K562 (cell line): ENCODE results near the gene PIK3R5. TPM values are rescaled to one million over a fixed set of nuclear protein-coding genes. Genes with fewer than 3 reads are reported as not detected.
A peak's percentile ranks its signal among the peaks of the same experiment; 100 is the strongest.

Source experiments
- ATAC-seq: fragments of 200-7000 bp; cut with Tn5 transposase; 3 replicates; pipeline ENCODE4 v1.9.1; 2020; ENCODE audit warnings: moderate library complexity
- BruUV-seq: library from RNA; stranded (reverse); fragments of 400-500 nt; replicated peaks from 2 replicates; lab custom pipeline; 2021; lab: Mats Ljungman, UMichigan
- CTCF ChIA-PET: fragments of 300-600 bp; formaldehyde crosslinking; extraction: SDS; loops from one replicate; lab custom pipeline; 2021; ENCODE audit warnings: low intra/inter-chr PET ratio; lab: Yijun Ruan, JAX
- POLR2A ChIA-PET: fragments of 300-600, 350-650 bp; sonication (Branson Sonifier 250); formaldehyde crosslinking; extraction: SDS; loops from one replicate; lab custom pipeline; 2021; ENCODE audit warnings: antibody characterized with exemption, inconsistent platforms; lab: Yijun Ruan, JAX
- DNase-seq, 4 experiments: peaks; one replicate each; pipeline versions ENCODE4 v3.0.0 to v3.0.0-alpha.2; 2011 to 2018; ENCODE audit warnings: low spot score in 3 of 4, mixed read lengths in 3 of 4; ENCODE audit errors: extremely low read depth in 1 of 4
- FAIRE-seq: peaks from 2 replicates; lab custom pipeline; 2011; peaks lifted over from hg19 to GRCh38; lab: Jason Lieb, UNC
- H2AFZ ChIP-seq: 2 replicates; pipeline ENCODE4 v1.6.0; 2011; ENCODE audit warnings: low read depth, low read length, control low read depth, inconsistent platforms
- H3K27ac ChIP-seq: fragments of 200-600 bp; 3 replicates; pipeline ENCODE4 v1.8.0; 2011; ENCODE audit warnings: low read depth, mild to moderate bottlenecking, control low read depth, inconsistent platforms, low read length, moderate library complexity, mixed read lengths; ENCODE audit errors: extremely low read depth
- H3K27me3 ChIP-seq, 2 experiments: fragments of 300-600 bp in 1 of 2; 2 replicates in 1 of 2; 3 replicates in 1 of 2; pipeline versions ENCODE4 v1.6.0 to v1.8.0; 2011; ENCODE audit warnings: inconsistent platforms in 2 of 2, low read length in 2 of 2, mild to moderate bottlenecking in 1 of 2, mixed read lengths in 1 of 2, moderate library complexity in 1 of 2; ENCODE audit not compliant: control insufficient read depth in 2 of 2, insufficient read depth in 2 of 2
- H3K36me3 ChIP-seq: fragments of 300-600 bp; 3 replicates; pipeline ENCODE4 v1.8.0; 2011; ENCODE audit warnings: mild to moderate bottlenecking, low read length, inconsistent platforms; ENCODE audit not compliant: control insufficient read depth, insufficient read depth
- H3K4me1 ChIP-seq, 2 experiments: fragments of 200-600 bp in 1 of 2; replicated peaks in 1 of 2; 2 replicates in 1 of 2; 3 replicates in 1 of 2; pipeline versions ENCODE4 v1.5.1 to v1.8.0; 2011; ENCODE audit warnings: inconsistent platforms in 2 of 2, low read length in 2 of 2, mild to moderate bottlenecking in 1 of 2, mixed read lengths in 1 of 2, moderate library complexity in 1 of 2; ENCODE audit not compliant: control insufficient read depth in 2 of 2, insufficient read depth in 2 of 2
- H3K4me2 ChIP-seq: 2 replicates; pipeline ENCODE4 v1.6.1; 2011; ENCODE audit warnings: low read length, control low read depth, inconsistent platforms, mixed read lengths; ENCODE audit not compliant: insufficient read depth
- H3K4me3 ChIP-seq: fragments of 200-600 bp; sonication (generic), shearing (Covaris generic); 2 replicates; pipeline ENCODE4 v1.5.1; 2016; ENCODE audit warnings: control low read depth, inconsistent platforms
- H3K79me2 ChIP-seq: fragments of 200-600 bp; 3 replicates; pipeline ENCODE4 v1.8.0; 2011; ENCODE audit warnings: low read length, inconsistent platforms; ENCODE audit not compliant: control insufficient read depth, insufficient read depth
- H3K9ac ChIP-seq, 2 experiments: 2 replicates each; pipeline versions ENCODE4 v1.6.0 to v1.6.1; 2011; ENCODE audit warnings: low read depth in 2 of 2, low read length in 2 of 2, control low read depth in 1 of 2, inconsistent platforms in 1 of 2, mild to moderate bottlenecking in 1 of 2, mixed read lengths in 1 of 2; ENCODE audit not compliant: insufficient read depth in 1 of 2
- H3K9me1 ChIP-seq: one replicate; pipeline ENCODE4 v1.6.0; 2011; ENCODE audit warnings: inconsistent platforms, mild to moderate bottlenecking, low read length, moderate library complexity; ENCODE audit not compliant: control insufficient read depth, insufficient read depth
- H3K9me3 ChIP-seq: replicated peaks from 2 replicates; pipeline ENCODE4 v1.5.1; 2011; ENCODE audit warnings: low read depth, low read length, inconsistent platforms; ENCODE audit not compliant: control insufficient read depth, insufficient read depth
- H4K20me1 ChIP-seq: replicated peaks from 2 replicates; pipeline ENCODE4 v1.6.1; 2011; ENCODE audit warnings: low read length, inconsistent platforms, mixed read lengths; ENCODE audit not compliant: control insufficient read depth, insufficient read depth
- ESRRA ChIP-seq: fragments of 450-650 bp; IDR thresholded peaks from 2 replicates; pipeline ENCODE4 v1.6.1; 2014; ENCODE audit warnings: low read depth, mild to moderate bottlenecking, moderate library complexity, borderline replicate concordance
- POU5F1 ChIP-seq: fragments of 150-350 bp; IDR thresholded peaks from 2 replicates; pipeline ENCODE4 v1.6.1; 2014; ENCODE audit warnings: borderline replicate concordance, low read length, low read depth, mild to moderate bottlenecking; ENCODE audit not compliant: partially characterized antibody
- RBM25 ChIP-seq: fragments of 200-400 bp; formaldehyde crosslinking; IDR thresholded peaks from 2 replicates; pipeline ENCODE4 v1.6.1; 2018; ENCODE audit warnings: low read length, low read depth, moderate library complexity; ENCODE audit not compliant: severe bottlenecking
- WGBS: fragments of 100-300 bp; shearing (Covaris generic); methylation state at CpG from one replicate; pipeline ENCODE4 v1.1.6; 2016; ENCODE audit warnings: low coverage, mixed read lengths; ENCODE audit not compliant: insufficient coverage; ENCODE audit errors: missing lambda C conversion rate; 5-methylcytosine and 5-hydroxymethylcytosine counted together
- in situ Hi-C: fragments of 300-500 bp; cut with MboI; formaldehyde crosslinking; loops from 4 replicates; pipeline ENCODE4 v1.15.0; 2018; ENCODE audit warnings: inconsistent platforms, mixed read lengths
- intact Hi-C: fragments of 100-400 bp; cut with micrococcal nuclease; formaldehyde crosslinking; loops from 2 replicates; pipeline ENCODE4 v1.14.2; 2022
- polyA plus RNA-seq, 8 experiments: library from polyadenylated mRNA; depleted of rRNA in 4 of 8; stranded (reverse) in 5 of 8; unstranded in 3 of 8; fragments of >200 nt; fragmentation: Nextera tagmentation in 2 of 8; fragmentation: Illumina TruSeq in 1 of 8; extraction: Ambion mirVana in 2 of 8; extraction: Trizol in 1 of 8; gene quantifications; 2 replicates each; pipeline versions ENCODE4 v1.2.1 to v1.2.3, GENCODE V29; 2011 to 2014; ENCODE audit warnings: inconsistent platforms in 1 of 8, missing spikeins in 1 of 8
- total RNA-seq, 7 experiments: library from RNA; depleted of rRNA in 6 of 7; stranded (reverse); fragments of >200 nt in 6 of 7; fragmentation: Illumina TruSeq in 2 of 7; extraction: Trizol in 2 of 7; gene quantifications; 2 replicates each; pipeline versions ENCODE4 v1.2.1 to v1.2.3, GENCODE V29; 2011 to 2021; ENCODE audit warnings: low replicate concordance in 1 of 7
- TF ChIP-seq, protein P1 (sequence below): fragments of 200-600 bp; sonication (generic); IDR thresholded peaks from one replicate; pipeline ENCODE4 v1.6.1; 2012; ENCODE audit warnings: mild to moderate bottlenecking, low read depth, low read length, inconsistent platforms

Gene PIK3R5
- total and polyA plus RNA-seq, 9 of the 15 experiments (the other 6 are each of a cell fraction or from before 2014, with no cell fraction given) = 0.01 to 0.38 TPM; not detected in 7

- Histone ChIP-seq H3K9me1 (no peaks in the 10 kb centered on the region), H3K79me2 (no peaks in the 10 kb centered on the region), H3K27me3 (peaks cover 0 to 8% of the 10 kb centered on the region in 2 experiments; a peak in 2 of 5 replicates), H4K20me1 (no peaks in the 10 kb centered on the region), H3K4me1 (peaks cover 0 to 14% of the 10 kb centered on the region in 2 experiments; a peak in 2 of 5 replicates), H2AFZ (no peak overlapping the region), H3K4me3 (no peak overlapping the region), H3K9me3 (no peaks in the 10 kb centered on the region), H3K27ac (no peak overlapping the region), H3K9ac (no peak overlapping the region), H3K36me3 (no peaks in the 10 kb centered on the region), H3K4me2 (no peak overlapping the region)
- DNase-seq (no peak), FAIRE-seq (no peak), ATAC-seq (no peak)
- POLR2A ChIA-PET = no interaction called here
- 3% methylated on average over 4 of the region's 4 CpGs for WGBS
- TF ChIP-seq POU5F1 (no peak), RBM25 (peak; percentile 50)
- BruUV-seq = no TSS peak
- in situ Hi-C loops (no loop called here), intact Hi-C loops (no loop called here)
- CTCF ChIA-PET = no interaction called here
Observed at GRCh38 chr17:8883353-8883752, 82.2 kb downstream of the PIK3R5 start.

GRCh38 chr17:8881606-8882005 is 83.9 kb downstream of the PIK3R5 start:
- no TSS peak for BruUV-seq
- no peak overlapping the region for H2AFZ ChIP-seq
- FAIRE-seq = no peak
- no peaks in the 10 kb centered on the region for H3K9me3 ChIP-seq
- no peak for ATAC-seq
- H3K9me1 ChIP-seq = no peaks in the 10 kb centered on the region
- no peak overlapping the region for H3K27ac ChIP-seq
- no peak overlapping the region for H3K9ac ChIP-seq
- peaks cover 0 to 13% of the 10 kb centered on the region in 2 experiments; a peak in 3 of 5 replicates for H3K27me3 ChIP-seq
- H3K36me3 ChIP-seq = no peaks in the 10 kb centered on the region
- in situ Hi-C loops (no loop called here), intact Hi-C loops (no loop called here)
- no peak for DNase-seq
- POLR2A ChIA-PET = no interaction called here
- CTCF ChIA-PET = no interaction called here
- H4K20me1 ChIP-seq = no peaks in the 10 kb centered on the region
- H3K4me1 ChIP-seq = peaks cover 0 to 10% of the 10 kb centered on the region in 2 experiments; a peak in 2 of 5 replicates
- H3K4me2 ChIP-seq = no peak overlapping the region
- H3K4me3 ChIP-seq = no peak overlapping the region
- WGBS = 5% methylated on average over 6 of the region's 7 CpGs
- no peaks in the 10 kb centered on the region for H3K79me2 ChIP-seq
- no peak for TF ChIP-seq ESRRA
- TF ChIP-seq, protein P1, sequence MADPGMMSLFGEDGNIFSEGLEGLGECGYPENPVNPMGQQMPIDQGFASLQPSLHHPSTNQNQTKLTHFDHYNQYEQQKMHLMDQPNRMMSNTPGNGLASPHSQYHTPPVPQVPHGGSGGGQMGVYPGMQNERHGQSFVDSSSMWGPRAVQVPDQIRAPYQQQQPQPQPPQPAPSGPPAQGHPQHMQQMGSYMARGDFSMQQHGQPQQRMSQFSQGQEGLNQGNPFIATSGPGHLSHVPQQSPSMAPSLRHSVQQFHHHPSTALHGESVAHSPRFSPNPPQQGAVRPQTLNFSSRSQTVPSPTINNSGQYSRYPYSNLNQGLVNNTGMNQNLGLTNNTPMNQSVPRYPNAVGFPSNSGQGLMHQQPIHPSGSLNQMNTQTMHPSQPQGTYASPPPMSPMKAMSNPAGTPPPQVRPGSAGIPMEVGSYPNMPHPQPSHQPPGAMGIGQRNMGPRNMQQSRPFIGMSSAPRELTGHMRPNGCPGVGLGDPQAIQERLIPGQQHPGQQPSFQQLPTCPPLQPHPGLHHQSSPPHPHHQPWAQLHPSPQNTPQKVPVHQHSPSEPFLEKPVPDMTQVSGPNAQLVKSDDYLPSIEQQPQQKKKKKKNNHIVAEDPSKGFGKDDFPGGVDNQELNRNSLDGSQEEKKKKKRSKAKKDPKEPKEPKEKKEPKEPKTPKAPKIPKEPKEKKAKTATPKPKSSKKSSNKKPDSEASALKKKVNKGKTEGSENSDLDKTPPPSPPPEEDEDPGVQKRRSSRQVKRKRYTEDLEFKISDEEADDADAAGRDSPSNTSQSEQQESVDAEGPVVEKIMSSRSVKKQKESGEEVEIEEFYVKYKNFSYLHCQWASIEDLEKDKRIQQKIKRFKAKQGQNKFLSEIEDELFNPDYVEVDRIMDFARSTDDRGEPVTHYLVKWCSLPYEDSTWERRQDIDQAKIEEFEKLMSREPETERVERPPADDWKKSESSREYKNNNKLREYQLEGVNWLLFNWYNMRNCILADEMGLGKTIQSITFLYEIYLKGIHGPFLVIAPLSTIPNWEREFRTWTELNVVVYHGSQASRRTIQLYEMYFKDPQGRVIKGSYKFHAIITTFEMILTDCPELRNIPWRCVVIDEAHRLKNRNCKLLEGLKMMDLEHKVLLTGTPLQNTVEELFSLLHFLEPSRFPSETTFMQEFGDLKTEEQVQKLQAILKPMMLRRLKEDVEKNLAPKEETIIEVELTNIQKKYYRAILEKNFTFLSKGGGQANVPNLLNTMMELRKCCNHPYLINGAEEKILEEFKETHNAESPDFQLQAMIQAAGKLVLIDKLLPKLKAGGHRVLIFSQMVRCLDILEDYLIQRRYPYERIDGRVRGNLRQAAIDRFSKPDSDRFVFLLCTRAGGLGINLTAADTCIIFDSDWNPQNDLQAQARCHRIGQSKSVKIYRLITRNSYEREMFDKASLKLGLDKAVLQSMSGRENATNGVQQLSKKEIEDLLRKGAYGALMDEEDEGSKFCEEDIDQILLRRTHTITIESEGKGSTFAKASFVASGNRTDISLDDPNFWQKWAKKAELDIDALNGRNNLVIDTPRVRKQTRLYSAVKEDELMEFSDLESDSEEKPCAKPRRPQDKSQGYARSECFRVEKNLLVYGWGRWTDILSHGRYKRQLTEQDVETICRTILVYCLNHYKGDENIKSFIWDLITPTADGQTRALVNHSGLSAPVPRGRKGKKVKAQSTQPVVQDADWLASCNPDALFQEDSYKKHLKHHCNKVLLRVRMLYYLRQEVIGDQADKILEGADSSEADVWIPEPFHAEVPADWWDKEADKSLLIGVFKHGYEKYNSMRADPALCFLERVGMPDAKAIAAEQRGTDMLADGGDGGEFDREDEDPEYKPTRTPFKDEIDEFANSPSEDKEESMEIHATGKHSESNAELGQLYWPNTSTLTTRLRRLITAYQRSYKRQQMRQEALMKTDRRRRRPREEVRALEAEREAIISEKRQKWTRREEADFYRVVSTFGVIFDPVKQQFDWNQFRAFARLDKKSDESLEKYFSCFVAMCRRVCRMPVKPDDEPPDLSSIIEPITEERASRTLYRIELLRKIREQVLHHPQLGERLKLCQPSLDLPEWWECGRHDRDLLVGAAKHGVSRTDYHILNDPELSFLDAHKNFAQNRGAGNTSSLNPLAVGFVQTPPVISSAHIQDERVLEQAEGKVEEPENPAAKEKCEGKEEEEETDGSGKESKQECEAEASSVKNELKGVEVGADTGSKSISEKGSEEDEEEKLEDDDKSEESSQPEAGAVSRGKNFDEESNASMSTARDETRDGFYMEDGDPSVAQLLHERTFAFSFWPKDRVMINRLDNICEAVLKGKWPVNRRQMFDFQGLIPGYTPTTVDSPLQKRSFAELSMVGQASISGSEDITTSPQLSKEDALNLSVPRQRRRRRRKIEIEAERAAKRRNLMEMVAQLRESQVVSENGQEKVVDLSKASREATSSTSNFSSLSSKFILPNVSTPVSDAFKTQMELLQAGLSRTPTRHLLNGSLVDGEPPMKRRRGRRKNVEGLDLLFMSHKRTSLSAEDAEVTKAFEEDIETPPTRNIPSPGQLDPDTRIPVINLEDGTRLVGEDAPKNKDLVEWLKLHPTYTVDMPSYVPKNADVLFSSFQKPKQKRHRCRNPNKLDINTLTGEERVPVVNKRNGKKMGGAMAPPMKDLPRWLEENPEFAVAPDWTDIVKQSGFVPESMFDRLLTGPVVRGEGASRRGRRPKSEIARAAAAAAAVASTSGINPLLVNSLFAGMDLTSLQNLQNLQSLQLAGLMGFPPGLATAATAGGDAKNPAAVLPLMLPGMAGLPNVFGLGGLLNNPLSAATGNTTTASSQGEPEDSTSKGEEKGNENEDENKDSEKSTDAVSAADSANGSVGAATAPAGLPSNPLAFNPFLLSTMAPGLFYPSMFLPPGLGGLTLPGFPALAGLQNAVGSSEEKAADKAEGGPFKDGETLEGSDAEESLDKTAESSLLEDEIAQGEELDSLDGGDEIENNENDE = no peak
